Fibroblast of lung (primary cell): ENCODE measurements around the gene JMJD1C.
"Not testable (repeated sequence)": the region's sequence is repeated elsewhere in the genome, so short reads cannot be mapped to it uniquely, and the experiment has no call there.

Experiments used
- EZH2 ChIP-seq: IDR thresholded peaks from 2 replicates; pipeline ENCODE4 v1.5.1; 2012; ENCODE audit warnings: low read length, control low read depth, mild to moderate bottlenecking; ENCODE audit errors: missing control alignments
- TF ChIP-seq, protein P1 (sequence below), 2 donors: IDR thresholded peaks in 1 of 2; conservative IDR thresholded peaks in 1 of 2; 1 replicate in 1 of 2; 2 replicates in 1 of 2; pipeline ENCODE4 v1.5.1; 2011 to 2012; ENCODE audit warnings: low read length in 2 of 2, control low read depth in 1 of 2, inconsistent platforms in 1 of 2, low read depth in 1 of 2, mild to moderate bottlenecking in 1 of 2

DNA sequence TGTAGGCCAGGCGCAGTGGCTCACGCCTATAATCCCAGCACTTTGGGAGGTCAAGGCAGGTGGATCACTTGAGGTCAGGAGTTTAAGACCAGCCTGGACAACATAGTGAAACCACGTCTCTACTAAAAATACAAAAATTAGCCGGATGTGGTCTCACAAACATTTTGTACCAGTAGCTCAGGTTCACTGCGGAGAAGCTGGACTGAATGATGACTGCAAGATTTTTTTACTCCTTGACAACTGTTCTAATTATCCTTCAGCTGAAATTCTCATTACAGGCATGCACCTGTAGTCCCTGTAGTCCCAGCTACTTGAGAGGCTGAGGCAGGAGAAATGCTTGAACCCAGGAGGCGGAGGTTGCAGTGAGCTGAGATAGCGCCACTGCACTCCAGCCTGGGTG lies 126.1 kb downstream of the JMJD1C start:
- TF ChIP-seq, protein P1, sequence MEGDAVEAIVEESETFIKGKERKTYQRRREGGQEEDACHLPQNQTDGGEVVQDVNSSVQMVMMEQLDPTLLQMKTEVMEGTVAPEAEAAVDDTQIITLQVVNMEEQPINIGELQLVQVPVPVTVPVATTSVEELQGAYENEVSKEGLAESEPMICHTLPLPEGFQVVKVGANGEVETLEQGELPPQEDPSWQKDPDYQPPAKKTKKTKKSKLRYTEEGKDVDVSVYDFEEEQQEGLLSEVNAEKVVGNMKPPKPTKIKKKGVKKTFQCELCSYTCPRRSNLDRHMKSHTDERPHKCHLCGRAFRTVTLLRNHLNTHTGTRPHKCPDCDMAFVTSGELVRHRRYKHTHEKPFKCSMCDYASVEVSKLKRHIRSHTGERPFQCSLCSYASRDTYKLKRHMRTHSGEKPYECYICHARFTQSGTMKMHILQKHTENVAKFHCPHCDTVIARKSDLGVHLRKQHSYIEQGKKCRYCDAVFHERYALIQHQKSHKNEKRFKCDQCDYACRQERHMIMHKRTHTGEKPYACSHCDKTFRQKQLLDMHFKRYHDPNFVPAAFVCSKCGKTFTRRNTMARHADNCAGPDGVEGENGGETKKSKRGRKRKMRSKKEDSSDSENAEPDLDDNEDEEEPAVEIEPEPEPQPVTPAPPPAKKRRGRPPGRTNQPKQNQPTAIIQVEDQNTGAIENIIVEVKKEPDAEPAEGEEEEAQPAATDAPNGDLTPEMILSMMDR (conservative IDR thresholded peaks at IDR 0.05 in 1 of 2, IDR thresholded peaks at IDR 0.05 in 1 of 2; ENCODE audit: low read depth in 1 of 2, low read length in 2 of 2), result not testable (repeated sequence)
- not testable (repeated sequence) for TF ChIP-seq EZH2
